ENCODE data around the gene HK1. TPM values are rescaled to one million over a fixed set of nuclear protein-coding genes. Genes with fewer than 3 reads are reported as not detected.

HK1 gene
- total RNA-seq, 1 experiment from 2014 or later, result 98.8 TPM

DNA sequence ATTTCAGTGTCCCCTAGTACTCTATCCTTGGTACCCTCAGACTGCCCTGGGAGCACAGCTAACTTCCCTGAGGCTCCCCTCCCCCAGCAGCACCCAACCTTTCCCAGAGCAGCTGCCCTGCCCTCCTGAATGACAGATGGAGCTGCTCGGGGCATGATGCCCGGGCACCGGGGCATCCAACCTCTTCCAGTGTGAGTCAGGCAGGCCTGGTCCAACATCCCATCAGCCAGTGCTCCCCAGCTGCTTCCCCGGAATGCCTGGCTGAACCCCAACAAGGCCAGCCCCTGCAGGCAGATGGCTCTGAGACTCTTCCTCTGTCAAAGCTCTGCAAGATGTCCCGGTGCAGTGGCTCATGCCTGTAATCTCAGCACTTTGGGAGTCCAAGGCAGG is 161.0 kb downstream of the HK1 start:
- no peak overlapping the region for H3K56ac ChIP-seq (ENCODE audit: insufficient read length, low read depth, low read length)
- no peak overlapping the region for H3K18ac ChIP-seq (ENCODE audit: insufficient read length, low read depth, low read length)
- no peak overlapping the region for H2BK12ac ChIP-seq (ENCODE audit: insufficient read length, low read depth, low read length)
- H3K27me3 Mint-ChIP-seq (ENCODE audit: low read depth), result peaks cover 47% of the 10 kb centered on the region
- H3K27ac ChIP-seq (ENCODE audit: insufficient read length, low read depth, low read length), result no peak overlapping the region
- H3K4me3 Mint-ChIP-seq, result no peak overlapping the region
- H3K36me3 Mint-ChIP-seq (ENCODE audit: insufficient read depth in 1 of 3, low read depth in 3 of 3), result no peaks in the 10 kb centered on the region
- H3K23ac ChIP-seq (ENCODE audit: insufficient read length, low read depth, low read length), result no peak overlapping the region
- H3K4me1 Mint-ChIP-seq, result peaks cover 3 to 10% of the 10 kb centered on the region in 2 experiments; a peak in 3 of 4 replicates
- H2BK20ac ChIP-seq (ENCODE audit: low read depth, low read length, poor library complexity, severe bottlenecking), result no peak overlapping the region
- no peak overlapping the region for H3K14ac ChIP-seq (ENCODE audit: insufficient read depth, low read length)
- no CpG with 5 or more reads among the region's 5 CpGs for WGBS (ENCODE audit: extremely low coverage, insufficient read length, low lambda C conversion rate)
- no peaks in the 10 kb centered on the region for H3K79me1 ChIP-seq (ENCODE audit: insufficient read depth, low read depth, low read length, poor library complexity, severe bottlenecking)
- no peak overlapping the region for H3K27ac Mint-ChIP-seq
- peaks cover 0 to 6% of the 10 kb centered on the region in 2 experiments; a peak in 2 of 5 replicates for H3K9me3 Mint-ChIP-seq
- H3K4ac ChIP-seq (ENCODE audit: low read depth, low read length), result no peak overlapping the region
- H4K91ac ChIP-seq (ENCODE audit: insufficient read length, low read depth, low read length), result no peak overlapping the region
- no peak overlapping the region for H3K4me2 ChIP-seq (ENCODE audit: insufficient read depth, insufficient read length, low read length)
- no peak overlapping the region for H4K8ac ChIP-seq (replicated peaks; ENCODE audit: insufficient read length, low read depth, low read length)
- no peak overlapping the region for H2BK15ac ChIP-seq (ENCODE audit: low read depth, low read length)
- H2AK5ac ChIP-seq (ENCODE audit: insufficient read length, low read length), result no peak overlapping the region
- no peak for DNase-seq
- TF ChIP-seq, protein P1, sequence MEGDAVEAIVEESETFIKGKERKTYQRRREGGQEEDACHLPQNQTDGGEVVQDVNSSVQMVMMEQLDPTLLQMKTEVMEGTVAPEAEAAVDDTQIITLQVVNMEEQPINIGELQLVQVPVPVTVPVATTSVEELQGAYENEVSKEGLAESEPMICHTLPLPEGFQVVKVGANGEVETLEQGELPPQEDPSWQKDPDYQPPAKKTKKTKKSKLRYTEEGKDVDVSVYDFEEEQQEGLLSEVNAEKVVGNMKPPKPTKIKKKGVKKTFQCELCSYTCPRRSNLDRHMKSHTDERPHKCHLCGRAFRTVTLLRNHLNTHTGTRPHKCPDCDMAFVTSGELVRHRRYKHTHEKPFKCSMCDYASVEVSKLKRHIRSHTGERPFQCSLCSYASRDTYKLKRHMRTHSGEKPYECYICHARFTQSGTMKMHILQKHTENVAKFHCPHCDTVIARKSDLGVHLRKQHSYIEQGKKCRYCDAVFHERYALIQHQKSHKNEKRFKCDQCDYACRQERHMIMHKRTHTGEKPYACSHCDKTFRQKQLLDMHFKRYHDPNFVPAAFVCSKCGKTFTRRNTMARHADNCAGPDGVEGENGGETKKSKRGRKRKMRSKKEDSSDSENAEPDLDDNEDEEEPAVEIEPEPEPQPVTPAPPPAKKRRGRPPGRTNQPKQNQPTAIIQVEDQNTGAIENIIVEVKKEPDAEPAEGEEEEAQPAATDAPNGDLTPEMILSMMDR (conservative IDR thresholded peaks at IDR 0.05), result no peak
- no peak overlapping the region for H3T11ph ChIP-seq (ENCODE audit: low read length)
- no peaks in the 10 kb centered on the region for H3K27me3 ChIP-seq (ENCODE audit: insufficient read depth, low read length)
- H3K9ac ChIP-seq (ENCODE audit: extremely low read depth, insufficient read length, low read length), result no peak overlapping the region
- no peak overlapping the region for H2AFZ ChIP-seq (ENCODE audit: low read length)
- no peaks in the 10 kb centered on the region for H3K23me2 ChIP-seq (ENCODE audit: insufficient read length, low read depth, low read length, poor library complexity, severe bottlenecking)
- H4K5ac ChIP-seq (ENCODE audit: insufficient read length, low read depth, low read length), result no peak overlapping the region
- H3K4me1 ChIP-seq (ENCODE audit: insufficient read depth, low read length), result no peaks in the 10 kb centered on the region
- no peaks in the 10 kb centered on the region for H3K9me3 ChIP-seq (ENCODE audit: control insufficient read depth, low read depth, low read length)
- no peaks in the 10 kb centered on the region for H4K20me1 ChIP-seq (ENCODE audit: control insufficient read depth, insufficient read depth, insufficient read length)
- no peak overlapping the region for H2BK5ac ChIP-seq (ENCODE audit: insufficient read length, low read length)
- no peak overlapping the region for H2BK120ac ChIP-seq (ENCODE audit: low read depth, low read length, poor library complexity, severe bottlenecking)
- H3K79me2 ChIP-seq (ENCODE audit: insufficient read depth, low read length), result no peaks in the 10 kb centered on the region

Measured in H9 (cell line).